GM04503 (cell line): Measurements from ENCODE around the gene MAML2.

Experiments used
- DNase-seq: peaks from one replicate; pipeline ENCODE4 v3.0.0-alpha.2; 2012; ENCODE audit warnings: low read depth

MAML2 gene

DNA sequence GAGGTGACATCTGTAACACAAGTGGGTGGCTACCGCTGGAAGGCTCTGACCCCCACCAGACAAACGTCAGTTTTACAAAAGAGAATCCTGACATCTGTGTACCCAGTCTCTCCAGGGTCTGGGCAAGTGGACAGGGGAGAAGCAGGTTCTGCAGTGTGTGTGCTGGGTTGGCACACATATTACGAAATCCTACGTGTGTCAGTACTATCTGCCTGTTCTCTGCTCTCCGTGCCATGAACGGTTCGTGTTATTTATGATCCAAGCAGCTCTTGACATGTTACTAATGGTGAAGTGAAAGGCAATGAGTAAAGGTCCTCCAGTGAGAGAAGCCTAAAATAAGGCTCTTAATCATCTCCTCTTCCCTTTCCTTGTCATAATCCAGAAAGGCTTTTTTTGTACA lies 217.6 kb downstream of the MAML2 start:
- no peak for DNase-seq

DNA sequence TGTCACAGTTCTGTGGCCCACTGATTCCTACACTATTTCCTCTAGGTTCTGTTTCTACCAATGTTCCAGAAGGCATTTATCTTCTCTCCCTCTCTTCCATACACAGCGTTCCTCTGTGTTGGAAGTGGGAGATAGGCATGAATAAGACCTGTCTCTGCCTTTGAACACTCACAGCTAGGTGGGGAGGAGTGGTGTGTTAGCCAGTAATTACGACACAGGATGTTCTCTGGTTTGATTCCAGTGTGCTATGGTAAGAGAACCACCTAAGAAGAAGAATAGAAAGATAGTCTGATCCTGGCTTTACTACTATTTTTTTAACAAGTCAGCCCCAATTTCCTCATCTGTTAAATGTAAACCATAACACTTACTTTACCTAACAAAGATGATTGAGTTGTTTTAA lies 218.8 kb downstream of the MAML2 start:
- DNase-seq = no peak

DNA sequence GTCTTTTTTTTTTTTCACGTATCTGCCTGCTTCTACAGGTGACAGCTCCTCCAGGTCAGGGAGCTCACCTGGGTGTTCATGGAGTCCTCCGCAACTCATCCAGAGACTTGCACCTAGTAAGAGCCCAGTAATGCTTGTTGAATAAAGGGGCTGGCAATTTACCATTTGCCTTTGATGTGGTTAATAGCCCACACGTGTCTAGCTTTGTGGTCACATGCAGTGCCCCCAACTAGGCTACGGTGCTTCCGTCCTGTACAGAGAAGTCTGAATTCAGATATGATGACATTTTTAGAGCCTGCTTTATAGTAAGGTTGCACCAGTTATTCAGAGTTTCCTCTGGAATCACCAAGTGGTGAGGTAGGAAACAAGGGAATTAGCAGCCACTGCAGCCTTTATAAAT lies 219.7 kb downstream of the MAML2 start:
- DNase-seq = no peak

DNA sequence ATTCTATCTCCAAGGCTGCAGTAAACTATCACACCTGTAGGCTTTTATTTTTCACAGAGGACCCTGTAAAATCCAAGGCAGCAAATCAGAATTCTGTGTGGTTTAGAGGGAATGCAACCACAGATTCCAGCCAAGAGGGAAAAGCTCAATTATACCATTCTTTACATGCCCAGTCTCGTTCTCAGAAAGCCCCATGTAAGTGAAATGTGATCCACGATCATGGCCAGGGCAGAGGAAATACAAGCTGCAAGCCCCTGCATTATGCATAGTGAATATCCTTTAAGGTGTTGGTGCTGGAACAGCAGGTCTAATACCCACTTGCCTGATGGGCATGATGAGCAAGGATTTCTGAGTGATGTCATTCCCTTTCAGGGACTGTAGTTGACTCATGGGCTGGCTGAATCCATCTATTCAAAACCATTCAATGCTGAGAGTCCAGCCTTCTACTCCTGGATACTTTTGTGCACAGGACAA lies 220.4 kb downstream of the MAML2 start:
- no peak for DNase-seq

DNA sequence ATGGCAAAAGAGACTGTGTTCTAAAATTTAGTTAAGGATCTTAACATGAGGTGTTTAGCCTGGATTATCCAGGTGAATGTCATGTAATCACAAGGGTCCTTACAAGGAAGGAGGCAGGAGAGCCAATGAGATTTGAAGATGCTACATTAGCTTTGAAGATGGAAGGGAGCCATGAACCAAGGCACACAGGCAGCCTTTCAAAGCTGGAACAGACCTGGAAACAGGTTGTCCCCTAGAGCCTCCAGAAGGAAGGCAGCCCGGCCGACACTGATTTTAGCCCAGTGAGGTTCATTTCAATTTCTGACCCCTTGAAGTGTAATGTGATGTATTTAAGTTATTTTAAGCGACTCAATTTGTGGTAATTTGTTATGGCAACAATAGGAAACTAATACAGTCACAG lies 223.8 kb downstream of the MAML2 start:
- DNase-seq = no peak

DNA sequence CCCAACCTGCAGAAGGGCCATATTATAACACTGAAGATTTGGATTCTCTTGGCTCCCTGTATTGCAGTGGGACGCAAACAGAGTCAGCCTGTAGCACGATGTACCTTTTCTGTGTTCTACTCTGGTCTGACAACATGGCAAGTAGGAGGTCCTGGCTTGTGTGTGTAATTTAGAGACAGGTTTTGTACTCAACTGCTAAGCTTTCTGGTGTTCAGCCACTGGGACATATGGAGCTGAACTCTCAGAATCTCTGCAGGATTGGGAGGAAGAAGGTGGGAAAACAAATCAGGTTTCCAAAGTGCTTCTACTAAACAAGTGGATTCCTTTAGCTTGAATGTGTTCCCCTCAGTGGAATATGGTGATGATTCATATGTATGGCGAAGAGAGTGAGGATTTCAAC lies 226.6 kb downstream of the MAML2 start:
- DNase-seq = no peak

DNA sequence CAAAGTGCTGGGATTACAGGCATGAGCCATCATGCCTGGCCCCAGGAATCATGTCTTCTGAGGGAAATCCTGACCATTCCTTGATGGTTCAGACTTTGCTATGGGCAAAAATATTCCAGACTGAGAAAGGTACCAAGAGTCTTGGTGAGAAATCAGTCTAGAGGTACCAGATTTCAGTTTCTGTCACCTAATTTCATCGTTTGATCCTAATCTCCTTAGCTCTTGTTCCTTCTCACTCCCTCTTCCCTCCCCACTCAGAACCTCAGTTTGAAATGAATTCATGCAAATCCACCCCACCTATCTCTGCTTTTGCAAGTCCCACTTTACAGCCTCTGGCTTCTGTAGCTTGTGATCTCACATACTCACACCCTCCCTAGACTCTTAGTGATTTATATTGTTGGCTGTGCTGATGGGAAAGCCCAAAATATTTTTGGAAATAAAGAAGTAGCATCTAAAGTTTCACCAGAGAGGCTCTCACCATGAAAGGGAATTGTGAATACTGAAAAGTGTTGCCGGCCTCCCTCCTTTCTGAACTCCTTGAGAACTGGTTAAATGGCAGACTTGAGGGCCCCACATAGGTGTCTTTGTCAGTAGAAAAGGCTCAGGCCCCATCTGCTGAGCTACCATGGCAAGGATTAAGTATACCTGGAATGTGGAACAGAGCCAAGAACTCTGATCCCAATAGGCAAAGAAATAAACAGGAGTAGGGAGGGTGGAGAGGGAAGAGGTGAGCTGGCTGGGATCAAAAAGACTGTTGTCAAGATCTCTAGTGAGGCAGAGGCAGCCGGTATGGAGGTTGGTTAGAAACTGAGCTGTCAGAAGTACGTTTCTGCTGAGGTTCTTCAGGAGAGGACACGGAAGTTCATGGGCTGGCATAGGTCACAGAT lies 228.6 kb downstream of the MAML2 start:
- no peak for DNase-seq

DNA sequence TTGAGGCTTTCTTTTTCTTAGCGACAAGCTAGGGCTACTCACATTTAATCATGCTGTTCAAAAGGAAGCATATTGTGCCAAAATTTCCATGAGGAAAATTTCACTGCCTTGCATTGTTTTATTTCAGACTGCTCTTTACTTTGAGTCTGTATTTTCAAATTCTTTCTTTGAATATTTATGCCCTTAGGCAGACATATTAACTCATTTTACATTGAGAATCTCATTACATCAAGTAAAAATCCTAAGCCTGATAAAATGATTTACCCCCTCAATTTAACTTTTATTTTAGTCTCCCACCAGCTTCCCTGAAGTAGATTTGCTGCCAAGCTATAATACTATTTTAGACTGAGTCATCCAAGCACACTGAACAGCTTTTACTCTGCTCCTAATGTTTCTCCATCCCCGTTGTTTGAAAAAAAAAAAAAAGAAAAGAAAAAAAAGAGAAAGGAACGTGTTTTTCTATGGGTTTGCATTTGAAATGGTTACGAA lies 229.8 kb downstream of the MAML2 start:
- DNase-seq = no peak

DNA sequence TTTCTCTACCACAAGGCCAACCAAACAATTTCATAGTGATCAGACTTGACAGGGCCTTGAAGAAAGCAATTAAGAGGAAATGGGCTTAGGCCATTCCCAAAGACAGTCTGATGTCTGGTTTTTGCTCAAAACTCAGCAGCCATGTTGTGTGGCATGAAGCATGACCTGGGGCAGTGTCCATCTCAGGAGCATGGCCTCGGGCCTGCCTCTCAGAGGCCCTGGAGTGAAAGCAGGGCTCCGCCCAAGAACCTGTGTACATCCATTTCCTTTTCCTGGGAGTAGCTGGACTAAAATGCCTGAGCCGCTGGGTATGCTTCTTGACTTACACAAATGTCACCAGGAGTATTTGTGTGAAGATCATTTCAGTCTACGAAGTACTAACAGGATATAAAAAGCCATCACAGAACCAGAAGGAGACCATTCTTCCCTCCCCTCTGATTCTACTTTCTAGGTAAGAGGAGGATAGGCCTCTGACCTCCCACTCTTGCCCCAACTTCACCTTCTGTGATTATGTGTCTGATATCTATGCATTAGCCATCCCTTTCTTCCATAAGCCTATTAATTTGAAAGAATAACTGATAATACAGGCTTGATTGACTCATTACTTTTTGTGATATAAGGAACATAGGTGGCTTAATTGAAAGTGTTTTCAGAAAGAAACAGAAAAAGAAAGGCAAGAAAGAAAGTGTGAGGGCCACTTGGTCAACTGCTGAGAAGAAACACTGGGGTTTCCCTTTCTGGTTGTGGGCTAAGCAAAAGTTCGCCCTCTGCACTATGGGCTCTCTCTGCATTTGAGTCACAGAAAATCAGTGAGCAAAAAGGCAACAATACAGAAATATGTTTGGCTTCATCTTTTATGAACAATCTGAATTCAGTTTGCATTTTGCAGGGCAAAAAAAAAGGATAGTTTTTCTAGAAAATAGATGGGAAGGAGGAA lies 230.5 kb downstream of the MAML2 start:
- DNase-seq = no peak

DNA sequence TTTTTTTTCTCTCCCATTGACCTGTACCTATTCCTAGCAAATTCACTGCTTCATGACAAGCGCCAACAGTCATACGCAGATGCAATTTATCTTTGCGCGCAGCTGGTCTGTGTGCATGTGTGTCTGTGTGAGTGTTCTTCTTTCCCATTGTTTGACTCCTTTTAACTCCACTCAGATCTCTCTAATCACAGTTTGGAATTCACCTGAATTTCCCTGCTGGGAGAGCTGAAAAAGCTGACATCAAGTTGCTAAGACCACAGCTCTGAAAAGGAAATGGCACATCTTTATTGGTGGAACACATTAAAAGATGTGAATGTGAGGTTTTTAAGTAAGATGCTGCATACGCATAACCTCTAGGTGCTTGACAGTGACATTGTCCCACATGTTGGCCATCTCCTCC lies 231.7 kb downstream of the MAML2 start:
- no peak for DNase-seq

DNA sequence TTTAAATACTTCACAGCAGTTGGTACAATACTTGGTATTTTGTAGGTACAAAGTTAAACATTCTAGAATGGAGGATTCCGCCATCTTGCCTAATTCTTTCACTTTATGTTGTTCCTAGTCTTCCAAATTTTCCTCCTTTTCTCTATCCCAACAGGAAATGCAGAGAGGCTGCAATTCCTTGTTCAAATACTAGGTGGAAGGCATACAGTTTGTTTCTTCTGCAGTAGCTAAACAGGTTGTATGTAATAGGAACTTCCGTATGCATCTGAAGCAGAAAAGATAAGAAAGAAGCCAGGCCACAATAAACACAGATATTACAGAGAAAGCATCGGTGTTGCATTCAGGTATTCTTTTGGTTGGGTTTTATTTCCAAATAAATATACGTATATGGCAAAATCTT lies 232.7 kb downstream of the MAML2 start:
- DNase-seq = no peak

DNA sequence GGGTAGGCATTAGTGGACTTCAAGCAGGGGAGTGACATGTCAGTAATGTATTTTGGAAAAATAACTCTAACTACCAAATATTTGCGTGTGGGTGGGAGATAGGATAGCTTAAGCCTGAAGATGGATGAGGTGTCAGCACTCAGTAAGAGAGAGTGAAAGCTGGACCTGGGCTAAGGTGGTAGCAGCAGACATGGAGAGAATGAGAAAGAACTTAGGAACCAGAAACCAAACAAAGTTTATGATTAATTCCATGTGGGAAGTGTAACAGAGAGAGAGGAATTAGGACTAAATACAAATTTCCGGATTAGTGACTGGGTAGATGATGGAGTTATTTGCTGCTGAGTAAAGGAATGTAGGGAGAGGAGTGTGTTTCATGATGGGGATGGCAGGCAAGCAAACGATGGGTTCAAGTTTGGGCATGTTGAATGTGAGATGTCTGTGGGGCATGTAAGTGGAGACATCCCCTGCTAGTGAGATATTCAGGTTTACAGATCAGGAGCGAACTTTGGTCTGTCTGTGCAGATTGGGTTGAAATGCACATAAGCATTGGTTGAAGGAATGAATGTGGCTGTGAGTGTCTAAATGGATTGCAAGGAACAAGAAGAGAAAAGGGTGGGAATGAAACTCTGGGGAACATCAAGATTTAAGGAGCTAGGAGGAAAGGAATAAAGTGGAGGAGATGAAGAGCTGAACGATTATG lies 233.5 kb downstream of the MAML2 start:
- no peak for DNase-seq

DNA sequence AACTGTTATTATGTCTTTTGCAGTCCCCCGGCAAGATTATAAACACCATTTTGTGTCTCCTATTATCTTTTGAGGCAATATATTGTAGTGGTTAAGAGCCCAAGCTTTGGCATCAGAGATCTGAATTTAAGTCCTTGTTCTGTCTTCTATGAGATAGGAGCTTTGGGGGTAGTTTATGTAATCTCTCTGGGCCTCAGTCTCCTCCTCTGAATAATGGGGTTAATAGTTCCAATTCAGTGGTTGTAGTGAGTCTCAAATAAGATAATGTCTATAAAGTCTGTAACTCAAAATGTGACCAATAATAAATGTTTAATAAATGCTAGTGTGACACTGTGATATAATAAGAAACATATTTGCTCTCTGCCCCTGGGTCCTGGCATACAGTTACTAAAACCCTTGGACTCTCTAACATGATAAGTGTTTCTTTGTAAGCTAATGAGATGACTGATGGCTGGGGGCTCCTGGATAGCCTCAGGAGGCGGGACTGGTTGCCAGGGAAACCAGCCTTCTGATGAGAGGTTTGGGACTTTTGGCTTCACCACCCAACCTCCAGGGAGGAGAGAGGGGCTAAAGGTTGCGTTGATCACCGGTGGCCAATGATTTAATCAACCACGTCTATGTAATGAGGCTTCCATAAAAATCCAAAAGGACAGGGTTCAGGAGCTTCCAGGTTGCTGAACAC lies 235.7 kb downstream of the MAML2 start:
- no peak for DNase-seq

DNA sequence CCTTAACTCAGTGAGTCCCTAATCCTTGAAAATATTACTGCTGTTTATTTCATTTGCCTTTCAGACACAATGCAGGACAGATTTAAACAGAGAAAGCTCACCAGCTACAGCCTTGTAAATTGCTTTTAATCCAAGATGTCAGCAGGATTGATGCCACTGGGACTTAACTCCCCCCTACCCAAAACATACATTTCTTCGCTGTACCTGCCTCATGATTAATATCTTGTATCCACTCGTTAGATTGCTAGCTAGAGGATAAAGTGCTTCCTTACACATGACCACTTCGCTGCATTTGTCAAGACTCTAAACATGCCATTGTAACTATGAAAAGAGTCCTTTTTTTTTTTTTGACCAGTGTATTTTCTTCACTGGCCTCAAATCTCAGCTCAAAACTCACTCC lies 236.3 kb downstream of the MAML2 start:
- no peak for DNase-seq

DNA sequence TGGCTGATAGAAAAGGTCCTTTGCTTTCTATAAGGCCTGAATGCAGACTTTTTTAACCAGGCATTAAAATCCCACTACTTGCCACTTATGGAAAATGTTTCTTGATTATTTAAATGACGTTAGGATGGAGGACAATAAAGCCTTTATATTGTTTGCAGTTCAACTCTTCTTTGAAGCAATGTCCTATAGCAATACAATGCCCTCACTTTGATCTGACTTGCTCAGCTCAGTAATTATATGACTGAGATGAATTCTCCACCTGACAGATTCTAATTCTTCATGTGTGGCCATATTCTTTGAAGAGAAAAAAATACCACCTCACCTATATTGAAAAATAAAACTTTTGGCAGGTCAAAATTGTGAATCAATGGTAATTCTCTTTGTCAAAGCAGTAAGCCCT lies 237.1 kb downstream of the MAML2 start:
- DNase-seq = no peak

DNA sequence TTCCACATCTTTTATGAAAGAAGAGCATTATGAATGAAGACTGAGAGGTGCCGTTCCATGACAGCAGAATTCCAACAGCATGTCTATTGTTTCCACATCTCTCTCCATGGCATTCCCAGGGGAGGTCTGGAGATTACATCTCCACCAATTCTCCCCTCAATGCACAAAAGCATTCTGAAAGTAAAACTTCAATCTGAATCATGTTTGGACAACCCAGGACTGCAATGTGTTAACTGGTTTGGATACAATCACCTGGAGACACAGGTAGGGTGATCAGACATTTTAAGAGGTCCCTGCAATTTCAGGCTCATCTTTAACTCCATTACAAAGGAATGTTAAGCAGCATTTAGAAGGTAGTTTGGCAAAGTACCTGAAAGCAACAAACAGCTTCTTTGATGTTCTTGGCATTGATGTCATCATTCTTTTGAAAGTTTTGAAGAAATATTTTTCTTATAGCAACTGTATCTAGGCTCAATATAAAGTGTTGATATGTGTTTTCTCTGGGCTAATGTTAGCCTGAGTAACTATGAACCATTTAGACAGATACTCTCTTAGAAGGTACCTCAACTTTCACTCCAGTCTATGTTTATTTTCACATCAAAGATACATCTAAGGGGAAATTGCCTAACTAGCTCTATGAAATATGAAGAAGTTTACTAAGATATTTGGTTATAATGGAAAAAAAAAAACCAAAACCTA lies 237.6 kb downstream of the MAML2 start:
- DNase-seq = no peak

DNA sequence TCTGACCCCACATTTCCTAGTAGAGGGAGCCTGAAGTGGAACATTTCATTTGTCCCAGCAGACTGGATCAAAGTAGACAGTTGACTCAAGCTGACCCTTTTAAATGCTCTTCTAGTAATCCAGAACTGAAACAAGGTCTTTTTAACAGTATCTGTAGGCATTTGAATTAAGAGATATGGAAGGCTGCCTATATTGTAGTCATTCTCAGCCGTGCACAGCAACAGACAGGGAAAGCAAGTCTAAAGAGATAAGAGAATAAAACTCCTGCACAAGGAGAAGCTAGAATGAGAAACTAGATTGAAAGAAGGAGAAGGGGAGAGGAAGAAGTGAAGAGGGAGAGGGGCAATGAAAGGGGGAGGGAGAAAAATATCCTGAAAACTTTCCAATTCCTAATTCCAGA lies 238.5 kb downstream of the MAML2 start:
- DNase-seq = no peak

DNA sequence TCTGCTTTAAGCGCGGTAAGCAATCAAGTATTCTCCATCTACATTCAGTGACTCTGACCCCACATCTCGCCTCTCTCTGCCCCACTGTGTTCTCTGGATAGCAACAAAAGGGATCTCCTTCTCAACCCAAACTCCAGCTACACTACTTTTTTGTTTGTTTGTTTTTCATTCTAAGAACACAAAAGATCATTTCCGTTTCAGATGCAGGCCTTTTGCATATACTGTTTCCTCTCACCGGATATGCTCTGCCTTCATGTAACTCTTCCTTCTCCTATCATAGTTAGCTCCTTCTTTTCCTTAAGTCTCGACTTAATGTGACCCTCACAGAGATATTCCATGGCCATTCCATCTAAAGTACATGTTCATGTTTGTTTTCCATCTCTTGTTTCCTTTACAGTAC lies 239.3 kb downstream of the MAML2 start:
- no peak for DNase-seq

DNA sequence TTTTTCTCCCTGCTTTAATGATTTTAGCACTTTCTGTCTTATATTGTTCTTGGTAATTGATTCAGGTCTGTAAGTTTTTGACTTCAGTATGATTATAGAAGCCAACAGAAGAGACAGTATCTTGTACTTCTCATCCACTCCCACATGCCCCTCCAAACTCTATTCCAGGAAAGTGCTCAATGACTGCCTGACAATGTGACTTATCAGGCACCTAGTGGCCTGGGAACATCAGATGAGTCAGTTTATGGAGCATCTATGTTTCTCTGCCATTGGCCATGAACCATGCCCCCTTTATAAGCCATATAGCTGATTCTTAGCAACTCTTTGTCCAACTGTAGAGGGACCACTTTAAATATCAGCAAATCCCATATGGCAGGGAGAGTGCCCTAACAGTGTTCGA lies 239.9 kb downstream of the MAML2 start:
- DNase-seq = no peak

DNA sequence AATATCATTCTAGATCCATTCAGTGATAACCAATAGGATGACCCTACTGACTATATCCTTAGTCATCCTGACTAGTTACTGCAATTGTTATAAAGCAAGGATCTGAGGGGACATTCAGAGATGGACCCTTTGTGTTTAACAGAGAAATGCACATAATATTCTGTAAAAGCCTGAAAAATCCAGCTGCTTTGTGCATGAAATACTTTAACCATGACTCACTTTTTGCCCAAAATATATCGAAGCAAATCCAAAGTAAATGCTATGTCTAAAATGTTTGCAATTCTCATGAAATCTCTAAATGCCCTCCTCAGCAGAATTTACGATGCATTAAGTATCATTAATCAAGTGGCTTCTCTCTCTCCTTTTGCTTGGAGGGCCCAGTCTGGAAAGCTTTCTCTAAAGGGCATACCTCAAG lies 240.3 kb downstream of the MAML2 start:
- DNase-seq = peak; percentile 68

DNA sequence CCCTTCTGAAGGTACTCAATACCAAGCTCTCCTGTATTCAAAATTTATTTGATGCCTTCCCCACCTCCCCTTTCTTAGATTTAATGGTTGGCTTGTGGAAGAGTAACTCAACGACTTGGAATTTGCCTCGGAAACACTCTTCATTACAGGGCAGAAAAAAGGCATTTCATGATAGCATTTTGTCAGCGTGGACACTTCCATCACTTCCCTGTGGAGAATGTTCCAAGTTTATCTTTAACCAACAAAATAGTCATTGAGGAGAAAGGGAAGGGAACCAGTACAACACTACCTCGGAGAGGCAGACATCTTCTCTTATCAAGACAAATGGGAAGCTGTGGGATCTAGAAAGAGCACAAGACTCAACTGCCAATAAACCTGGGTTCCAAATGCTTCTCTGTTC lies 241.8 kb downstream of the MAML2 start:
- DNase-seq = no peak
